ENCODE measurements around the gene DGKD.

The DGKD gene

DNA sequence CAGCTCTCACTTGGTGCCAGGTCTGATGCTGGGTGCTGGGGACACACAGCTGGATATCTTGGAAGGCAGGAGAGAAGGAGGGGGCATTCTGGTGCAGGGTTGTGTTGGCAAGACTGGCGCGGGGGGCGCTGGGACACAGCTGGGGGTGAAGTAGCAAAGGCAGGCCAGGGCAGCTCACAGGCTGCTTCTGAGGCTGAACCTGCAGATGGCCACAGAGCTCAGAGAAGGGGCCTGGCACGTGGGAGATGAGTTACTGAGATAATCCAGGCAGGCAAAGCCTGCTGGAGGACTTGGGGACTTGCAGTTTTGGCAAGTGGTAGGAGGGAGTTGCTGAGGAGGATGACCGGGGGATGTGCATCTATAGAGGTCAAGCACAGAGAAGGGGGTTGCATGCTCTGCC is 16.2 kb upstream of the DGKD start:
- no peak for DNase-seq (ENCODE audit: low read depth)
- TF ChIP-seq, protein P1, sequence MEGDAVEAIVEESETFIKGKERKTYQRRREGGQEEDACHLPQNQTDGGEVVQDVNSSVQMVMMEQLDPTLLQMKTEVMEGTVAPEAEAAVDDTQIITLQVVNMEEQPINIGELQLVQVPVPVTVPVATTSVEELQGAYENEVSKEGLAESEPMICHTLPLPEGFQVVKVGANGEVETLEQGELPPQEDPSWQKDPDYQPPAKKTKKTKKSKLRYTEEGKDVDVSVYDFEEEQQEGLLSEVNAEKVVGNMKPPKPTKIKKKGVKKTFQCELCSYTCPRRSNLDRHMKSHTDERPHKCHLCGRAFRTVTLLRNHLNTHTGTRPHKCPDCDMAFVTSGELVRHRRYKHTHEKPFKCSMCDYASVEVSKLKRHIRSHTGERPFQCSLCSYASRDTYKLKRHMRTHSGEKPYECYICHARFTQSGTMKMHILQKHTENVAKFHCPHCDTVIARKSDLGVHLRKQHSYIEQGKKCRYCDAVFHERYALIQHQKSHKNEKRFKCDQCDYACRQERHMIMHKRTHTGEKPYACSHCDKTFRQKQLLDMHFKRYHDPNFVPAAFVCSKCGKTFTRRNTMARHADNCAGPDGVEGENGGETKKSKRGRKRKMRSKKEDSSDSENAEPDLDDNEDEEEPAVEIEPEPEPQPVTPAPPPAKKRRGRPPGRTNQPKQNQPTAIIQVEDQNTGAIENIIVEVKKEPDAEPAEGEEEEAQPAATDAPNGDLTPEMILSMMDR (conservative IDR thresholded peaks at IDR 0.05; ENCODE audit: control insufficient read depth, insufficient read depth, low read depth, low read length), result no peak
- H3K4me3 ChIP-seq (ENCODE audit: control insufficient read depth, low read depth, low read length), result no peak overlapping the region

DNA sequence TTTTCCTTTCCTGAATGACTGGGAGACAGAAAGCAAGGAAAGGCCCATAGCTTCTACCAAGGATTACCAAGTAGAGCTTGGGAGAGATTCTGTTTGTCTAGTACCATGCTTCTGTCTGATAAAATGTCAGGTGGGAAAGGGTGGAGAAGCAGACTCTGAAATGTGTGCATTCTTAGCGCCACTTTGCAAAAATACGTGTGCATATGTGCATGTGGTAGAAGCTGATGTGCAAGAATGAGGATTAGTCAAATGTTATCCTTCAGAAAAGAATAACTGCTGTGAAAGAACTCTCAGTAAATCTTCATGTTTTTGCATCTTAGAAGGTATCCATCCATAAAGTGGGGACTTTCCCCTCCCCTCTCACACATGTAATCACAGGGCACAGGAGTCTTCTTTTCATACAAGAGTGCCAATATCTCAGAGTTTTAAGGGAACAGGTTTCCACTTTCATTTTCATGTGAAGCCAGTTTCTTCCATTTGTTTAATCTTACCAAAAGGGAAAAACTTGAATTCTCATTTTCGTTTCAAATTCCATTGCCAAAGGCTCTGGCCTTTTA is 15.4 kb upstream of the DGKD start:
- TF ChIP-seq, protein P1 (conservative IDR thresholded peaks at IDR 0.05; ENCODE audit: control insufficient read depth, insufficient read depth, low read depth, low read length), result no peak
- DNase-seq (ENCODE audit: low read depth), result no peak
- H3K4me3 ChIP-seq (ENCODE audit: control insufficient read depth, low read depth, low read length), result no peak overlapping the region

DNA sequence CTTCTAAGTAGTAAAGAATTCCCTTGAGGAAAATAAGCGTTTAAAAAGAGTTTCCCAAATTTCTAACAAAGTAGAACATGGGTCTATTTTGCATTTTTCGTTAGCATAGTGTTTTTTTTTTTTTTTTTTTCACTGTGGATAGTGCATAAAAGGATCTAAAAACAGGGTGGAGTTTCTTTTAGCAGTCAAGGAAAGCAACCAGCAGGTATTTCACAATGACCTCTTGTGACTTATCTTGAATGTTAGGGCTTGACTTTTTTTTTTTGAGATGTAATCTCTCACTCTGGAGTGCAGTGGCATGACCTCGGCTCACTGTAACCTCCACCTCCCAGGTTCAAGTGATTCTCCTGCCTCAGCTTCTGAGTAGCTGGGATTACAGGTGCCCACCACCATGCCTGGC is 14.9 kb upstream of the DGKD start:
- TF ChIP-seq, protein P1 (conservative IDR thresholded peaks at IDR 0.05; ENCODE audit: control insufficient read depth, insufficient read depth, low read depth, low read length), result no peak
- H3K4me3 ChIP-seq (ENCODE audit: control insufficient read depth, low read depth, low read length), result no peak overlapping the region
- no peak for DNase-seq (ENCODE audit: low read depth)

DNA sequence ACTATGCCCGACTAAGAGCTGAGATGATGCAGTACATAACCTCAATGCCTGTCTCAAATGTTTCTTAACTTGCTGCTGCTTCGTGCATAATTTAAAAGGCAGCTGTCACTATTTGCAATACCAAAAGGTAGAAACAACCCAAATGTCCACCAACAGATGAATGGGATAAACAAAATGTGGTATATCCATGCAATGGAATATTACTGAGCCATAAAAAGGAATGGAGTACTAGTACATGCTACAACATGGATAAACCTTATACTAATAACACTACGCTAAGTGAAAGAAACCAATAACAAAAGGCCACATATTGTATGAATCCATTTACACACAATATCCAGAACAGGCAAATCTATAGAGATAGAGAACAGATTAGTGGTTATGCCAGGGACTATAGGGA is 13.0 kb upstream of the DGKD start:
- H3K4me3 ChIP-seq (ENCODE audit: control insufficient read depth, low read depth, low read length), result no peak overlapping the region
- DNase-seq (ENCODE audit: low read depth), result no peak
- TF ChIP-seq, protein P1 (conservative IDR thresholded peaks at IDR 0.05; ENCODE audit: control insufficient read depth, insufficient read depth, low read depth, low read length), result no peak

DNA sequence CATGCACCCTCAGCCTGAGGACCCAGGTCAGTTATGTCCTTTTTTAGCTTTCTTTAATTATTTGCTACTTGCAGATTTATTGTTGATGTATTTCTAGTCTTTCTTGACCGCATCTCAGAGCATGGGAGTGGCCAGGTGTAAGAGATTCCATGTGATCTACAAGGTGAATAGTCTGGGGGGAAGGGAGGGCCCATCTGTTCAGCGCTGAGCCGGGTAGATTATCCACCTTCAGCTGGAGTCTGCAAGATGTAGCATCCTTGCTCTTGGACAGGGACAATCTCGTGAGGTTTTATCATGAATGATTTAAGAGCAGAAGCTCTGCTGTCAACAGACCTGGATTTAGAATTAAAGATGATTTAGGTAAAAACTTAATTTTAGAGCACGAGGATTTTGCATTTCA is 12.0 kb upstream of the DGKD start:
- TF ChIP-seq, protein P1 (conservative IDR thresholded peaks at IDR 0.05; ENCODE audit: control insufficient read depth, insufficient read depth, low read depth, low read length), result no peak
- no peak for DNase-seq (ENCODE audit: low read depth)

DNA sequence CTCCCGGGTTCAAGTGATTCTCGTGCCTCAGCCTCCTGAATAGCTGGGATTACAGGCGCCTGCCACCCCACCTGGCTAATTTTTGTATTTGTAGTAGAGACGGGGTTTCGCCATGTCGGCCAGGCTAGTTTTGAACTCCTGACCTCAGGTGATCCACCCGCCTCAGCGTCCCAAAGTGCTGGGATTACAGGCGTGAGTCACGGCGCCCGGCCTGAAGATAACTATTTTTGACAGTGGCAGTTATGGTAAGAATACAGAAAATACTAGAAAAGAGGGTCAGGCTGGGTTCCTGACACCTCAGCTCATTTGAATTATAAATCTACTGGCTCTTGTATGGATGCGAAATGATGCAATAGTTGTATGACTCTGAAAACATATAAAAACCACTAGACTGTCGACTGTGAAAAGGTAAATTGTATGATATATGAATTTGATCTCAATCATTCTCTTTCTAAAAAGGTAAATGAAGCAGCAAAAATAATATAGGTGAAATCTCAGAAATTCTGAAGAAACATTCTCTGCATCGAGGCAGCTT is 11.1 kb upstream of the DGKD start:
- TF ChIP-seq, protein P1 (conservative IDR thresholded peaks at IDR 0.05; ENCODE audit: control insufficient read depth, insufficient read depth, low read depth, low read length), result no peak
- no peak for DNase-seq (ENCODE audit: low read depth)
- no peak overlapping the region for H3K4me3 ChIP-seq (ENCODE audit: control insufficient read depth, low read depth, low read length)

More for the DNA sequence above, 12.0 kb upstream of the DGKD start:
- H3K4me3 ChIP-seq (ENCODE audit: control insufficient read depth, low read depth, low read length), result no peak overlapping the region

DNA sequence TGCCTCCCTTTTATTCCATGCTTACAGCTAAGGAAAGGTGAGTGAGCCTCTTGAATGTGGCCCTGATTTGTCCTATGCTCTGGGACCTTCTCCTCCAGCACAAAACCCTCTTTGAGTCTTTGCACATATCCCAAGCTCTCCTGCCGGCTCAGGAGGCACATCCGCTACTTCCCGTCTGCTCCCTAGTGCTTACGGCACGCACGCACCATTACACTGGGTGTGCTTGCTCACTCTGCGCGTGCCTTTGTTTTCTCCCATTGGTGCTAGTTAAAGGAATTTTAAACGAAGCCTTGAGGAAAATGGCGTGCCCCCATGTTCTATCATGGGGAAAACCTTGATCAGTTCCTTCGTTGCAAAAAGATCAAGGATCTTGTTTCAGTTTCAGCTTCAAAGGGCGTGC is 7.9 kb upstream of the DGKD start:
- TF ChIP-seq, protein P1 (conservative IDR thresholded peaks at IDR 0.05; ENCODE audit: control insufficient read depth, insufficient read depth, low read depth, low read length), result no peak
- no peak for DNase-seq (ENCODE audit: low read depth)
- H3K4me3 ChIP-seq (ENCODE audit: control insufficient read depth, low read depth, low read length), result no peak overlapping the region
